ENCODE measurements around the gene TM7SF2. TPM values are rescaled to one million over a fixed set of nuclear protein-coding genes. Genes with fewer than 3 reads are reported as not detected.

The TM7SF2 gene
- total and polyA plus RNA-seq, 2 of the 13 experiments (the other 11 are each of a cell fraction or from before 2014, with no cell fraction given): 56.0 to 66.9 TPM

- no peak for TF ChIP-seq DR1 (CRISPR knock-in tag; IDR thresholded peaks at IDR 0.05)
- peak; percentile 85 for TF ChIP-seq ZSCAN22 (CRISPR knock-in tag; IDR thresholded peaks at IDR 0.05)
Measured at GRCh38 chr11:65063532-65063931, 48.1 kb upstream of the TM7SF2 start (continued).

GRCh38 chr11:65064847-65065240 lies 46.8 kb upstream of the TM7SF2 start:
- no peak for FAIRE-seq
- no peaks in the 10 kb centered on the region for H4K20me1 ChIP-seq (ENCODE audit: insufficient read depth, low read length)
- in situ Hi-C loops (cut with HindIII; ENCODE audit: extremely low pct_ligation_motif_present, low pct_unique_long_range_greater_than_20kb): loop anchor here (5.0 kb wide), 1 partner anchor 38 kb away; the partner anchor contains the start of gene SNX15
- ChIA-PET CTCF (ENCODE audit: low intra/inter-chr PET ratio, low total read pairs) (no interaction called here), POLR2A (interaction anchor here (1.1 to 1.2 kb wide), 3 partner anchors 24 to 188 kb away, joined by 3 to 4 read pairs (median 3); partner anchors contain the start of gene SAC3D1)
- H3K4me1 ChIP-seq (ENCODE audit: insufficient read depth, low read length): peaks cover 50% of the 10 kb centered on the region
- H3K9me3 ChIP-seq (ENCODE audit: low read length): no peaks in the 10 kb centered on the region
- H3K27ac ChIP-seq (ENCODE audit: extremely low read length, insufficient read depth, low read length): peak overlapping the region; percentile 41
- peak overlapping the region; percentile 58; the same call in 1 of the 2 replicates for H3K4me2 ChIP-seq (ENCODE audit: low read depth, low read length)
- H3K9ac ChIP-seq (ENCODE audit: insufficient read depth, low read depth, low read length): no peak overlapping the region
- no peak for ATAC-seq
- WGBS (ENCODE audit: low lambda C conversion rate): 37% methylated on average over 4 of the region's 4 CpGs
- no peaks in the 10 kb centered on the region for H3K27me3 ChIP-seq (ENCODE audit: control insufficient read depth in 1 of 2, insufficient read depth in 2 of 2, low read length in 2 of 2)
- no peak overlapping the region for H2AFZ ChIP-seq (ENCODE audit: low read length)
- H3K4me3 ChIP-seq (replicated peaks in 1 of 3; ENCODE audit: insufficient read depth in 1 of 3, low read depth in 2 of 3, low read length in 3 of 3): no peak overlapping the region
- intact Hi-C loops (cut with micrococcal nuclease; ENCODE audit: unreplicated experiment): no loop called here
- H3K36me3 ChIP-seq (replicated peaks in 1 of 2; ENCODE audit: control insufficient read depth in 1 of 2, insufficient read depth in 2 of 2, low read length in 2 of 2): no peaks in the 10 kb centered on the region
- H3K79me2 ChIP-seq (ENCODE audit: insufficient read depth, low read length): no peaks in the 10 kb centered on the region
- TF ChIP-seq ZNF276 (CRISPR knock-in tag; IDR thresholded peaks at IDR 0.05; ENCODE audit: low read depth): no peak
- TF ChIP-seq ZNF879 (CRISPR knock-in tag; IDR thresholded peaks at IDR 0.05): no peak
- TF ChIP-seq AFF4 (CRISPR knock-in tag; IDR thresholded peaks at IDR 0.05): no peak
- TF ChIP-seq ZBTB26 (CRISPR knock-in tag; IDR thresholded peaks at IDR 0.05; ENCODE audit: borderline replicate concordance): no peak
- TF ChIP-seq ZNF616 (CRISPR knock-in tag; IDR thresholded peaks at IDR 0.05; ENCODE audit: low read depth): no peak
- TF ChIP-seq ZHX2 (IDR thresholded peaks at IDR 0.05; ENCODE audit: low read depth): no peak
- no peak for TF ChIP-seq ZHX2 (CRISPR knock-in tag; IDR thresholded peaks at IDR 0.05; ENCODE audit: borderline replicate concordance)
- BruUV-seq (replicated peaks): no TSS peak
- no peak for DNase-seq (ENCODE audit: low spot score)

Measured in HepG2 (cell line).